Natural killer cell (primary cell): Measurements from ENCODE around the gene PRND. TPM values are rescaled to one million over a fixed set of nuclear protein-coding genes. Genes with fewer than 3 reads are reported as not detected.

Experiments
- ATAC-seq, 3 donors: fragments of 150-1000 bp in 2 of 3; fragments of 200-7000 bp in 1 of 3; cut with Tn5 transposase; 1 replicate in 1 of 3; 2 replicates in 2 of 3; pipeline ENCODE4 v1.10.0; 2021; ENCODE audit warnings: mild to moderate bottlenecking in 2 of 3, moderate library complexity in 2 of 3
- DNase-seq, 2 donors: peaks; one replicate each; pipeline versions ENCODE4 v3.0.0 to v3.0.0-alpha.2; 2013 to 2021; ENCODE audit warnings: mixed read lengths in 1 of 2
- H3K27ac ChIP-seq: one replicate; pipeline ENCODE4 v1.5.1; 2013; ENCODE audit warnings: mild to moderate bottlenecking, low read length
- H3K27me3 ChIP-seq: one replicate; pipeline ENCODE4 v1.6.1; 2013; ENCODE audit warnings: low read length; ENCODE audit not compliant: control insufficient read depth, insufficient read depth
- H3K36me3 ChIP-seq: one replicate; pipeline ENCODE4 v1.6.1; 2013; ENCODE audit warnings: low read length; ENCODE audit not compliant: control insufficient read depth, insufficient read depth
- H3K4me1 ChIP-seq: one replicate; pipeline ENCODE4 v1.6.1; 2013; ENCODE audit warnings: low read length; ENCODE audit not compliant: control insufficient read depth, insufficient read depth
- H3K4me3 ChIP-seq: one replicate; pipeline ENCODE4 v1.5.1; 2013; ENCODE audit warnings: low read length
- H3K9me3 ChIP-seq: one replicate; pipeline ENCODE4 v1.6.1; 2013; ENCODE audit warnings: low read length; ENCODE audit not compliant: control insufficient read depth, insufficient read depth
- H3K27ac Mint-ChIP-seq, 2 donors: one replicate each; pipeline ENCODE4 v1.8.0; 2022; ENCODE audit warnings: mild to moderate bottlenecking in 2 of 2, mixed read lengths in 2 of 2, moderate library complexity in 1 of 2
- H3K27me3 Mint-ChIP-seq, 2 donors: one replicate each; pipeline ENCODE4 v1.8.0; 2022; ENCODE audit warnings: low read depth in 2 of 2, mixed read lengths in 2 of 2
- H3K36me3 Mint-ChIP-seq: one replicate; pipeline ENCODE4 v1.8.0; 2022; ENCODE audit warnings: mixed read lengths
- H3K4me1 Mint-ChIP-seq, 2 donors: one replicate each; pipeline ENCODE4 v1.8.0; 2022; ENCODE audit warnings: mixed read lengths in 2 of 2
- H3K4me3 Mint-ChIP-seq: one replicate; pipeline ENCODE4 v1.8.0; 2022; ENCODE audit warnings: mild to moderate bottlenecking, moderate library complexity, mixed read lengths
- H3K9me3 Mint-ChIP-seq, 2 donors: one replicate each; pipeline ENCODE4 v1.8.0; 2022; ENCODE audit warnings: mixed read lengths in 2 of 2
- CTCF ChIP-seq: fragments of 200-600 bp; IDR thresholded peaks from one replicate; pipeline ENCODE4 v1.8.0; 2022; ENCODE audit warnings: antibody characterized with exemption
- WGBS: methylation state at CpG from one replicate; pipeline ENCODE4 v1.1.7; 2013; ENCODE audit warnings: missing lambda C conversion rate; ENCODE audit not compliant: insufficient coverage; 5-methylcytosine and 5-hydroxymethylcytosine counted together
- intact Hi-C: fragments of 100-400 bp; cut with micrococcal nuclease; formaldehyde crosslinking; loops from one replicate; pipeline ENCODE4 v1.14.2; 2022
- total RNA-seq, 4 donors: library from RNA; stranded (reverse); fragments of 120-200 nt in 1 of 4; gene quantifications; one replicate each; pipeline versions ENCODE4 v1.2.3 to v1.2.4, GENCODE V29; 2013 to 2022

The PRND gene
- total RNA-seq, 3 donors from 2014 or later (not counting 1 experiment from before 2014, with no cell fraction given): not detected

GRCh38 chr20:4677846-4678245, 43.9 kb upstream of the PRND start:
- Histone ChIP-seq H3K4me3 (no peak overlapping the region), H3K27ac (no peak overlapping the region), H3K4me1 (peaks cover 5% of the 10 kb centered on the region), H3K36me3 (no peaks in the 10 kb centered on the region), H3K27me3 (no peaks in the 10 kb centered on the region), H3K9me3 (no peaks in the 10 kb centered on the region)
- Mint-ChIP-seq H3K36me3 (no peaks in the 10 kb centered on the region), H3K4me1 (peaks cover 0 to 4% of the 10 kb centered on the region in 2 donors), H3K27ac (no peak overlapping the region), H3K27me3 (peaks cover 3 to 7% of the 10 kb centered on the region in 2 donors), H3K9me3 (no peaks in the 10 kb centered on the region), H3K4me3 (no peak overlapping the region)
- no peak for DNase-seq
- TF ChIP-seq CTCF: no peak
- intact Hi-C loops: no loop called here
- WGBS: 91% methylated on average over 1 of the region's 2 CpGs
- ATAC-seq: no peak

- Mint-ChIP-seq H3K4me3 (no peak overlapping the region), H3K27me3 (peaks cover 3 to 7% of the 10 kb centered on the region in 2 donors), H3K27ac (no peak overlapping the region), H3K4me1 (peaks cover 31 to 36% of the 10 kb centered on the region in 2 donors), H3K36me3 (no peaks in the 10 kb centered on the region), H3K9me3 (no peaks in the 10 kb centered on the region)
- Histone ChIP-seq H3K4me1 (peaks cover 33% of the 10 kb centered on the region), H3K4me3 (no peak overlapping the region), H3K27ac (no peak overlapping the region), H3K36me3 (no peaks in the 10 kb centered on the region), H3K9me3 (no peaks in the 10 kb centered on the region), H3K27me3 (no peaks in the 10 kb centered on the region)
- intact Hi-C loops: no loop called here
- ATAC-seq (no peak), DNase-seq (no peak)
- WGBS: 82% methylated on average over 6 of the region's 6 CpGs
- TF ChIP-seq CTCF: no peak
Observed at GRCh38 chr20:4681401-4681800, 40.3 kb upstream of the PRND start.

GRCh38 chr20:4681991-4682401, 39.7 kb upstream of the PRND start:
- Mint-ChIP-seq H3K9me3 (no peaks in the 10 kb centered on the region), H3K27me3 (peaks cover 3 to 7% of the 10 kb centered on the region in 2 donors), H3K27ac (peak overlapping the region; percentile 94 to 95), H3K4me3 (no peak overlapping the region), H3K4me1 (peaks cover 31 to 36% of the 10 kb centered on the region in 2 donors), H3K36me3 (no peaks in the 10 kb centered on the region)
- intact Hi-C loops: no loop called here
- TF ChIP-seq CTCF: no peak
- H3K27ac ChIP-seq: no peak overlapping the region
- ATAC-seq (no peak), DNase-seq (no peak)
- 95% methylated on average over 5 of the region's 5 CpGs for WGBS
- H3K36me3 ChIP-seq: no peaks in the 10 kb centered on the region
- no peaks in the 10 kb centered on the region for H3K27me3 ChIP-seq
- no peak overlapping the region for H3K4me3 ChIP-seq
- H3K9me3 ChIP-seq: no peaks in the 10 kb centered on the region
- H3K4me1 ChIP-seq: peaks cover 33% of the 10 kb centered on the region

- DNase-seq (no peak), ATAC-seq (no peak)
- intact Hi-C loops: no loop called here
- no peaks in the 10 kb centered on the region for H3K9me3 Mint-ChIP-seq
- WGBS: 100% methylated on average over 5 of the region's 6 CpGs
- H3K27ac Mint-ChIP-seq: peak overlapping the region; percentile 94 to 95
- Histone ChIP-seq H3K9me3 (no peaks in the 10 kb centered on the region), H3K36me3 (no peaks in the 10 kb centered on the region), H3K4me3 (no peak overlapping the region), H3K27me3 (no peaks in the 10 kb centered on the region), H3K4me1 (peaks cover 39% of the 10 kb centered on the region), H3K27ac (peak overlapping the region; percentile 85)
- H3K27me3 Mint-ChIP-seq: peaks cover 3 to 7% of the 10 kb centered on the region in 2 donors
- peaks cover 36 to 41% of the 10 kb centered on the region in 2 donors for H3K4me1 Mint-ChIP-seq
- no peaks in the 10 kb centered on the region for H3K36me3 Mint-ChIP-seq
- no peak for TF ChIP-seq CTCF
- no peak overlapping the region for H3K4me3 Mint-ChIP-seq
Observed at GRCh38 chr20:4682682-4683081, 39.0 kb upstream of the PRND start.
